ENCODE measurements around the gene EVX2.

The EVX2 gene

GRCh38 chr2:176122052-176122682, 38.4 kb upstream of the EVX2 start:
- H3K27ac ChIP-seq (ENCODE audit: low read depth, low read length): peak overlapping the region; percentile 10
- no peaks in the 10 kb centered on the region for H3K36me3 ChIP-seq (ENCODE audit: control insufficient read depth in 1 of 2, insufficient read depth in 2 of 2, low read length in 2 of 2)
- H3K4me1 ChIP-seq (ENCODE audit: control insufficient read depth in 1 of 2, insufficient read depth in 2 of 2, low read length in 2 of 2): no peaks in the 10 kb centered on the region
- H3K9me3 ChIP-seq (ENCODE audit: control insufficient read depth in 1 of 2, low read length in 2 of 2): no peaks in the 10 kb centered on the region
- peaks cover 88 to 93% of the 10 kb centered on the region in 2 donors for H3K27me3 ChIP-seq (ENCODE audit: control insufficient read depth in 1 of 2, insufficient read depth in 2 of 2, low read length in 2 of 2)
- no peak overlapping the region for H3K9ac ChIP-seq (ENCODE audit: low read depth in 1 of 2, low read length in 2 of 2)
- peak overlapping the region; percentile 43 to 50 for H3K4me3 ChIP-seq (ENCODE audit: low read depth in 1 of 2, low read length in 2 of 2)

GRCh38 chr2:176121190-176122051, 37.7 kb upstream of the EVX2 start:
- Histone ChIP-seq H3K9me3 (ENCODE audit: control insufficient read depth in 1 of 2, low read length in 2 of 2) (no peaks in the 10 kb centered on the region), H3K4me1 (ENCODE audit: control insufficient read depth in 1 of 2, insufficient read depth in 2 of 2, low read length in 2 of 2) (no peaks in the 10 kb centered on the region), H3K27ac (ENCODE audit: low read depth, low read length) (no peak overlapping the region), H3K36me3 (ENCODE audit: control insufficient read depth in 1 of 2, insufficient read depth in 2 of 2, low read length in 2 of 2) (no peaks in the 10 kb centered on the region), H3K9ac (ENCODE audit: low read depth in 1 of 2, low read length in 2 of 2) (no peak overlapping the region), H3K27me3 (ENCODE audit: control insufficient read depth in 1 of 2, insufficient read depth in 2 of 2, low read length in 2 of 2) (peaks cover 90 to 95% of the 10 kb centered on the region in 2 donors), H3K4me3 (ENCODE audit: low read depth in 1 of 2, low read length in 2 of 2) (no peak overlapping the region)

GRCh38 chr2:176120364-176121189, 36.8 kb upstream of the EVX2 start:
- no peaks in the 10 kb centered on the region for H3K9me3 ChIP-seq (ENCODE audit: control insufficient read depth in 1 of 2, low read length in 2 of 2)
- H3K4me1 ChIP-seq (ENCODE audit: control insufficient read depth in 1 of 2, insufficient read depth in 2 of 2, low read length in 2 of 2): no peaks in the 10 kb centered on the region
- peak overlapping the region; percentile 33 for H3K27ac ChIP-seq (ENCODE audit: low read depth, low read length)
- no peak overlapping the region for H3K9ac ChIP-seq (ENCODE audit: low read depth in 1 of 2, low read length in 2 of 2)
- H3K36me3 ChIP-seq (ENCODE audit: control insufficient read depth in 1 of 2, insufficient read depth in 2 of 2, low read length in 2 of 2): no peaks in the 10 kb centered on the region
- H3K27me3 ChIP-seq (ENCODE audit: control insufficient read depth in 1 of 2, insufficient read depth in 2 of 2, low read length in 2 of 2): peaks cover 93 to 95% of the 10 kb centered on the region in 2 donors
- no peak overlapping the region for H3K4me3 ChIP-seq (ENCODE audit: low read depth in 1 of 2, low read length in 2 of 2)

GRCh38 chr2:176118601-176119339, 35.0 kb upstream of the EVX2 start:
- H3K9ac ChIP-seq (ENCODE audit: low read depth in 1 of 2, low read length in 2 of 2): no peak overlapping the region
- no peaks in the 10 kb centered on the region for H3K36me3 ChIP-seq (ENCODE audit: control insufficient read depth in 1 of 2, insufficient read depth in 2 of 2, low read length in 2 of 2)
- no peaks in the 10 kb centered on the region for H3K4me1 ChIP-seq (ENCODE audit: control insufficient read depth in 1 of 2, insufficient read depth in 2 of 2, low read length in 2 of 2)
- peaks cover 93 to 95% of the 10 kb centered on the region in 2 donors for H3K27me3 ChIP-seq (ENCODE audit: control insufficient read depth in 1 of 2, insufficient read depth in 2 of 2, low read length in 2 of 2)
- no peak overlapping the region for H3K27ac ChIP-seq (ENCODE audit: low read depth, low read length)
- no peak overlapping the region for H3K4me3 ChIP-seq (ENCODE audit: low read depth in 1 of 2, low read length in 2 of 2)
- H3K9me3 ChIP-seq (ENCODE audit: control insufficient read depth in 1 of 2, low read length in 2 of 2): no peaks in the 10 kb centered on the region

- no peaks in the 10 kb centered on the region for H3K36me3 ChIP-seq (ENCODE audit: control insufficient read depth in 1 of 2, insufficient read depth in 2 of 2, low read length in 2 of 2)
- peaks cover 93 to 96% of the 10 kb centered on the region in 2 donors for H3K27me3 ChIP-seq (ENCODE audit: control insufficient read depth in 1 of 2, insufficient read depth in 2 of 2, low read length in 2 of 2)
- H3K4me1 ChIP-seq (ENCODE audit: control insufficient read depth in 1 of 2, insufficient read depth in 2 of 2, low read length in 2 of 2): no peaks in the 10 kb centered on the region
- H3K27ac ChIP-seq (ENCODE audit: low read depth, low read length): no peak overlapping the region
- no peaks in the 10 kb centered on the region for H3K9me3 ChIP-seq (ENCODE audit: control insufficient read depth in 1 of 2, low read length in 2 of 2)
- H3K9ac ChIP-seq (ENCODE audit: low read depth in 1 of 2, low read length in 2 of 2): no peak overlapping the region
- no peak overlapping the region for H3K4me3 ChIP-seq (ENCODE audit: low read depth in 1 of 2, low read length in 2 of 2)
Observed at GRCh38 chr2:176117823-176118371, 34.1 kb upstream of the EVX2 start.

- peak overlapping the region; percentile 6 for H3K27ac ChIP-seq (ENCODE audit: low read depth, low read length)
- H3K36me3 ChIP-seq (ENCODE audit: control insufficient read depth in 1 of 2, insufficient read depth in 2 of 2, low read length in 2 of 2): no peaks in the 10 kb centered on the region
- no peak overlapping the region for H3K4me3 ChIP-seq (ENCODE audit: low read depth in 1 of 2, low read length in 2 of 2)
- H3K4me1 ChIP-seq (ENCODE audit: control insufficient read depth in 1 of 2, insufficient read depth in 2 of 2, low read length in 2 of 2): no peaks in the 10 kb centered on the region
- H3K9me3 ChIP-seq (ENCODE audit: control insufficient read depth in 1 of 2, low read length in 2 of 2): no peaks in the 10 kb centered on the region
- no peak overlapping the region for H3K9ac ChIP-seq (ENCODE audit: low read depth in 1 of 2, low read length in 2 of 2)
- H3K27me3 ChIP-seq (ENCODE audit: control insufficient read depth in 1 of 2, insufficient read depth in 2 of 2, low read length in 2 of 2): peaks cover 93 to 97% of the 10 kb centered on the region in 2 donors
Observed at GRCh38 chr2:176117162-176117822, 33.5 kb upstream of the EVX2 start.

GRCh38 chr2:176115883-176116813, 32.4 kb upstream of the EVX2 start, which contains the start of gene HOXD10:
Gene HOXD10 (plus strand): TSS chr2:176116778. CDS start chr2:176116834, 56 bp downstream.
- Histone ChIP-seq H3K27me3 (ENCODE audit: control insufficient read depth in 1 of 2, insufficient read depth in 2 of 2, low read length in 2 of 2) (peaks cover 93 to 97% of the 10 kb centered on the region in 2 donors), H3K9ac (ENCODE audit: low read depth in 1 of 2, low read length in 2 of 2) (no peak within 1 kb of the TSS), H3K27ac (ENCODE audit: low read depth, low read length) (peak within 1 kb of the TSS; percentile 6)

GRCh38 chr2:176114930-176115625, 31.3 kb upstream of the EVX2 start:
- Histone ChIP-seq H3K36me3 (ENCODE audit: control insufficient read depth in 1 of 2, insufficient read depth in 2 of 2, low read length in 2 of 2) (no peaks in the 10 kb centered on the region), H3K4me1 (ENCODE audit: control insufficient read depth in 1 of 2, insufficient read depth in 2 of 2, low read length in 2 of 2) (no peaks in the 10 kb centered on the region), H3K9me3 (ENCODE audit: control insufficient read depth in 1 of 2, low read length in 2 of 2) (no peaks in the 10 kb centered on the region), H3K27me3 (ENCODE audit: control insufficient read depth in 1 of 2, insufficient read depth in 2 of 2, low read length in 2 of 2) (peaks cover 93 to 97% of the 10 kb centered on the region in 2 donors), H3K9ac (ENCODE audit: low read depth in 1 of 2, low read length in 2 of 2) (no peak overlapping the region), H3K27ac (ENCODE audit: low read depth, low read length) (no peak overlapping the region), H3K4me3 (ENCODE audit: low read depth in 1 of 2, low read length in 2 of 2) (no peak overlapping the region)

More at GRCh38 chr2:176115883-176116813, 32.4 kb upstream of the EVX2 start, which contains the start of gene HOXD10:
- no peak within 1 kb of the TSS for H3K4me3 ChIP-seq (ENCODE audit: low read depth in 1 of 2, low read length in 2 of 2)
- H3K4me1 ChIP-seq (ENCODE audit: control insufficient read depth in 1 of 2, insufficient read depth in 2 of 2, low read length in 2 of 2): no peaks in the 10 kb centered on the region
- no peaks in the 10 kb centered on the region for H3K9me3 ChIP-seq (ENCODE audit: control insufficient read depth in 1 of 2, low read length in 2 of 2)
- H3K36me3 ChIP-seq (ENCODE audit: control insufficient read depth in 1 of 2, insufficient read depth in 2 of 2, low read length in 2 of 2): no peaks in the 10 kb centered on the region
